ENCODE data around the gene SERP2.
"Not testable (repeated sequence)": the region's sequence is repeated elsewhere in the genome, so short reads cannot be mapped to it uniquely, and the experiment has no call there.

Gene SERP2

DNA sequence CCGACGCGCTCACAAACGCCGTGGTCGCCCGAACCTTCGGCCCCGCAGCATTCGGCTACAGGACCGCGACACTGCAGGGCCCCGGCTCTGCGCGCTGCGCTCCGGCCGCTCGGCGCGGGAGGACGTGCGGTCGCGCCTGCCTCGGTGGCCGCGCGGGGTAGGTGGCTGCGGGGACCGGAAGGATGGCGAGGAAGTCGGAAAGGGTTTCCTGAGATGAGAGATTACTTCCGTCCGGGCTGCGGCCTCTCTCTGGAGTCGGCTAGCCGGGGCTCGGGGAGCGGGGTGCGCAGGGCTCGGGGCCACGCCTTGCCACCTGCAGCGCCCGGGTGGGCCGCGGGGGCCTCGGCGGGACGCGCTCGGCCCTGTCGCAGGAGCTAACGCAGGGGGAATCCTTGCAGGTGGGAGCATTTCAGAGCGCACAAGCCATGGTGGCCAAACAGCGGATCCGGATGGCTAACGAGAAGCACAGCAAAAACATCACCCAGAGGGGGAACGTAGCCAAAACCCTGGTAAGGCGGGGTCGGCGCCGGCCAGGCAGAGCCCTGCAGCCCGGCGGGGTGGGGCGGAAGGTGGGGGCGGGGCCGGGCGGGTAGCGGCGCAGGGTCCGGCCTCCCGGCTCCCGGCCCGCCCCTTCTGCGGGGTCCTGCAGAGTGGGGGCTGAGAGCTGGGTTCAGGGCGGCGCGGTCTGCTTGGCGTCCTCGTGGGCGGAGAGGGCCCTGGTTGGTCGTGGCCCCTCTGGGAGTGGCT is at the start of gene SERP2:
SERP2 (plus strand) TSS at position 224 of the 747 bp plus-strand sequence; CDS start at position 426, 202 bp downstream.
- no peak for DNase-seq (ENCODE audit: low read depth in 2 of 2)

DNA sequence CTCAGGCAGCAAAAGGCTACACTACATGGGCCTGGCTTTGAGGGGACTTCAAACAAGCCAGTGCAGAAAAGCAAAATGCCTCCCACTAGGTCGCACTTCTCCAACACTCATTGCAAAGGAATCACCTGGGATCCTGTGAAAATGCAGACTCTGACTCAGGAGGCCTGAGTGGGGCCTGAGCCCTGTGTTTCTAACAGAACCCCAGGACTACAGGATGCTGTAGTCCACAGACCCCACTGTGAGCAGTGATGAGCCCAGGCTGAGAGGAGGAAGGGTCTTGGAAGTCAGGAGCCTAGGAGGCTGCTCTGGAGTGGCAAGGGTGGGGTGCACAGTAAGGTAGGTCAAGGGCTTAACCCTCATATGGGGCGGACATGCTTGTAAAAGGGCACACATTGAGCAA is 46.7 kb upstream of the SERP2 start:
- DNase-seq (ENCODE audit: low read depth in 2 of 2) = no peak

DNA sequence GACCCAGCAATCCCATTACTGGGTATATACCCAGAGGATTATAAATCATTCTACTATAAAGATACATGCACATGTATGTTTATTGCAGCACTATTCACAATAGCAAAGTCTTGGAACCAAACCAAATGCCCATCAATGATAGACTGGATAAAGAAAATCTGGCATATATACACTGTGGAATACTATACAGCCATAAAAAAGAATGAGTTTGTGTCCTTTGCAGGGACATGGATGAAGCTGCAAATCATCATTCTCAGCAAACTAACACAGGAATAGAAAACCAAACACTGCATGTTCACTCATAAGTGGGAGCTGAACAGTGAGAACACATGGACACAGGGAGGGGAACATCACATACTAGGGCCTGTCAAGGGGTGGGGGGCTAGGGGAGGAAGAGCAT is 44.6 kb upstream of the SERP2 start:
- not testable (repeated sequence) for DNase-seq (ENCODE audit: low read depth in 2 of 2)

DNA sequence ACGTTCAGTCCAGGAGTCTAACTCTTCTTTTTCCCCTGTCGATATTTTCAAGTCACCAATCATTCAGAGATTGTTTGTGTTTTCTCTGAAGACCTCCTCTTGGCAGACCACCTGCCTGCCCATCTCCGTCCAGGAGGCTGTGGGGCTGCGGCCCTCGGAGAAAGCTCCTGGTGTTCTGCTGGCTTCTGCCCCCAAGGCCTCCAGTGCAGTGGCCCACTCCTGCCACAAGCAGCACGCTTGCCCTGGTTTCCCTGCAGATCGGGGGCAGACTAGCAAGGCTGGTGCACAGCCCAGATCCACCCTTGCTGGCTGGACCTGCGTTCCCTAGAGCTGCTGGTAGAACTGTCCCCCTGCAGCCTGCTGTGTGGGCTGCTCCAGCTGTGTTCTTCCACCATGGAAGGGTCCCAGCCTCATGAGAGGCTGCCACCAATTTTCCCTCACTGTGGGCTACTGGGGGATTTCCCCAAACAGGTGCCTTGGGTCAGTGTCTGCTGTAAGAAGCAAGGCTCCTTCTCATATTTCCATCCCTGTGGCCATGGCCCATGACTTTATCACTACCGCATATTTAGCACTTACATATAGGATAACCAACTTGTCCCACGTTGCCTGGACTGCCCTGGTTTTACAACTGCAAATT is 43.6 kb upstream of the SERP2 start:
- no peak for DNase-seq (ENCODE audit: low read depth in 2 of 2)

DNA sequence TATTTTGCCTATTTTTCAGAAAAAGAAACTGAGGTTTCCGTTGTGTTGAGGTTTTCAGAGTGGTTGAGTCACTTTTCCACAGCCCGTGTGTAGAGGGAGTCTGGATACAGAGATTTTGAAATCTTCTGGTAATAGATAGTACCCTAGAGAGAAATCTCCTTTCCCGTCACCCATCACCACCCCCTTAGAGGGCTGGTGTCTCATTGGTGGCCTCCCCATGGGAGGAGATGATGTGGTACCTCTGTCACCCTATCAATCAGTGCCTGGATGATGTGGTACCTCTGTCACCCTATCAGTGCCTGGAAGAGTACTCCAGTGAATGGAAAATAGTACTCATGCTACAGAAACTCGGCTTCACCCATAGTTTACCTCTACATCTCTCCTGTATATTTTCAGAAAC is 42.2 kb upstream of the SERP2 start:
- no peak for DNase-seq (ENCODE audit: low read depth in 2 of 2)

DNA sequence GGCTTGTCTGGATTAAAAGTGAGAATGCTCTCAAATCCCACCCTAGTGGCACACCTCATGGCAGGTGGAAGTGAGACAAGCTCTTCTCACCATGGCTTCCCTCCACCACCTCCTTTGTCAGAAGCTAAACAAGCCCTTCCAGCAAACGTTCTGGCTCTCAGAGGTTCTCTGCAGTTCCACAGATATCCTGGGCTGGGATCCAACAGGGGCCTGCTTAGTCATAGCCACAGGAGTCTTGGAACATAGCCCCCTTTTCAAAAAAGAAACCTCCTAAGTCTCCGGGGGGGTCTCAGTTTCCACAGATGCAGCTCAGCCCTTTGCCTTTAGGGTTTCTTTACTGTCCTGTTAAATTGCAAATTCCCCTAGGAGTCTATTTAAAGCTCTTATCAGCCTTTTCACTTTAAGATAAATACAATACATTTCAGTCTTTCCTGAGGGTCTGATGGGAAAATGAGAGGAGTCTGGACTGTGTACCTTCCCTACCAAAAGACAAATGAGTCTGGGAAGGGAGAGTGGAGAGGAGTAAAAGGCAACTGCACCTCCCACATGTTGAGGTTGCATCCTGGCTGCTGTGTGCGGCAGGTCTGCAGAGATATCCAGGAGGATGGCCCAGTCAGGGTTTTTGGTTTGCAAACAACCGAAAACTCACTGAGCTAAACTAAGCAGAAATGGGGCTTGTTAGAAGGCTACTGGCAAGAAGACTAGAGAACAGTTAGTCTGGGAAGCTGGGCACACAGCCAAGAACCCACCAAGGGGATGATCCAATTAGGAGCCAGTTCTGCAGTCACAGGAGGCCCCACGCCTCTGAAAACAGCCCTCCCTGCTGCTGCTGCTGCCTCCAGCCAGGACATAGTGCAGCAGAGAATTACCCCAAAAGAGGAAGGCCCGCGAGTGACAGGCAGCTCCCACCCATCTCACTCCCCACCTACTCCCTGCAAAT is 41.4 kb upstream of the SERP2 start:
- DNase-seq (ENCODE audit: low read depth in 2 of 2) = peak; percentile 89 to 90

DNA sequence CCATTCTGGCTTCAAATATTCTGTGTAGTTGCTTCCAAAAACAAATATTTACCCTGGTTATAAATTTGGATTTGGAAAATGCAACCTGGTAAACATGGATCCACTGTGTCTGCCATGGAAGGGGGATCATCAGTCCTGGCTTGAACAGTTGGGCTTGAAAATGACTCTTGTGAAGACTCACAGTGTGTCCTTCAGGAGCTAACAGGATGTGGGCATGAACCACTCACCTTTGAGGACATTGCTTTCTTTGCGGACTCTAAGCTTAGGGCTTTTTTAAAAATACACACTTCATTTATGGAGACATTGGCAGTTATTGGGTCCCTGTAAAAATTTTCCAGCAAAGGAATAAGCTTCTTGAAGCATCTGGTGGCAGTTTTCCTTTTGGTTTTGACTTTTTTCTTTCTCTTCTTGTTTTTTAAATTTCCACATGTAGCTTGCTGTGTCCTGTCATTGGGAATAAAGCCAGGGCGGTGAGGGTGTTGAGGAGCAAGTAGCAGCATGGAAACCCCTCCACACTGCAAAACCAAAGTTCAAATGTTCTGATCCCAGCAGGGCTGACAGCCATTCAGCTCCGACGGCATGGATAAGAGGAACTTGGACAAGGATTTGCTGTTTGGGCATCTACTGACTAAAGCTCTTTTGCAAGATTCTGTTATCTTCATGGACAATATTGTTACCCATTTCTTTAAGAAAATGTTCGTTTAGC is 39.5 kb upstream of the SERP2 start:
- no peak for DNase-seq (ENCODE audit: low read depth in 2 of 2)

DNA sequence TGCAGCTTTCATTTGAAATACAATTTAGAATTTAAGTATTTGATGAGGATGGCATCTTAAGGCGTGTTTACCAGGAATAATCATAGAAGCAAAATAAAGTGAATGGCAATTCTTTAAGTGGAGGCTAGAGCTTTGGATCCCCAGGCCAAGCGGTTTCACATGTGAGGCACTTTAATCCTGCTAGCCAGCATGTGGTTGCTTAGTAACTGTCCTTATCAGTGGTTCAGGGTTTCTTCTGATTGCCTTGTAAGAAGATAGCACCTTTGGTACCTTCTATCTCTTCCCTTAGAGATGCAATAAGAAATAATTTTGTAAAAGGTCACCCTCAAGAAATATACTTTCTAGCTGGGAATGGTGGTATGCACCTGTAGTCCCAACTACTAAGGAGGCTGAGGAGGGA is 38.9 kb upstream of the SERP2 start:
- DNase-seq (ENCODE audit: low read depth in 2 of 2) = no peak

DNA sequence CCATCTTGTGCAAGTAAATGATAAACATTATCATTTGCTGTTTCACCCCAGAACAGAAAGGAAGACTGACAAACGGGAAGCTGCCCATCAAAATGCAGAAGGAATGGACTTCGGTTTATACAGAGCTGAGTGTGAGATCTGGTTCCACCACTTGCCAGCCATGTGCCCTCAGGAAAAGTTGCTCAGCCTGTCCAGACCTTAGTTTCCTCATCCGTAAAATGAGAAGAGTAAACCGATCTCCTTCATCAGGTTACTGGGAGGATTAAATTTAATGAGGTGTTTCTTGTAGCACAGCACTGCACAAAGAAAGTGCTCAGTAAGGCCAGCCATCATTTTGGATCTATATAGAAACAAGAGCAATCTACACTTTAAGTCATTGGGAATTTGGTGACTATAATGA is 36.7 kb upstream of the SERP2 start:
- DNase-seq (ENCODE audit: low read depth in 2 of 2) = no peak

DNA sequence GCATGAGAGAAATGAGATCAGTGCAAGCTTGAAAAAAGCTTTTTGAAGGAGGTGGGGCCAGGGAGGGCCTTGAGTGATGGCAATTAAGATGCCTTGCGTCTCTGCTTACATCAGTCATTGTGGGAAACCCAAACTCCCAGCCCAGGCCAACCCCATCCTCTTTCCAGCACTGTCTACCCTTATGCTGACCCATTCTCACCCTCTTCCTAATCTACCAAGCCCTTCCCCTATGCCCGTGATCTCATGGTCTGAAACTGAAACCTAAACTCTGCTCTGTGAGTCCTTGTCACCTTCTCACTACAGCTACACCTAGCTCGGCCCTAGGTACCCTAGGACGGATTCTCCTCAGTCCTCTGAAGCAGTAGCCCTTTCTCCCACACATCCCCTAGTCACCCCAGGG is 36.0 kb upstream of the SERP2 start:
- no peak for DNase-seq (ENCODE audit: low read depth in 2 of 2)

DNA sequence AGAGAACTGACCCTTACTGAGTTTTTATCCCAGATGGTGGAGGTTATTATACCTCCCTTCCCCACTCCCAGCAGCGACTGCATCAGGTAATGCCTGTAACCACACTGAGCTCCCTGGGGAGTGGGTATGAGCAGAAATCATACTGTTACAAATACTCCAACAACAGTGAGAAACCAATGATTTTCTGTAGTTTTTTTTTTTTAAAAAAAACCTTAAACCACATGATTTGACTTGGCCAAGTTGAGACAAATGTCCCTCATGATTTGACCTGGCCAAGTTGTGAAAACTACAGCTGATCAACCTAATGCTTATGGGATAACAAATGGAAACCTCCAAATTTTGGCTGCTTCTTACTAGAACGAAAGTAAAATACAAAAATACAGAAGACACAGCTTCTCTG is 33.1 kb upstream of the SERP2 start:
- DNase-seq (ENCODE audit: low read depth in 2 of 2) = no peak

DNA sequence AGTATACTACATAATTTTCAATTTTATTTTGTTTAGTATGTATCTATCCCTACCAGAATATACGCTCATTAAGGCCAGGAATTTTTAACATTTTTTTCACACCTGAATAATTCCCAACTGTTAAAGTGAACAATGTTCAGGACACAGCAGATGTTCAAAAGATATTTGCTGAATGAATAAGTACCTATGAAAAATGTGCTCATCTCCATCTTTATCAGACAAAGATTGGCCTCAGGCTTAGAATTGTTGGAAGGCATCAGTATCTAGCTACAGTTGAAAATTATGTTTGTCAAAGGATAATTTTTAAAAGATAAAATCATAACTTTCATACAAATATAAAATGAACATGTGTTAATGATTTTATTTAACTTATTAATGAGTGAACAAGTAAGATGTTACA is 30.9 kb upstream of the SERP2 start:
- no peak for DNase-seq (ENCODE audit: low read depth in 2 of 2)

DNA sequence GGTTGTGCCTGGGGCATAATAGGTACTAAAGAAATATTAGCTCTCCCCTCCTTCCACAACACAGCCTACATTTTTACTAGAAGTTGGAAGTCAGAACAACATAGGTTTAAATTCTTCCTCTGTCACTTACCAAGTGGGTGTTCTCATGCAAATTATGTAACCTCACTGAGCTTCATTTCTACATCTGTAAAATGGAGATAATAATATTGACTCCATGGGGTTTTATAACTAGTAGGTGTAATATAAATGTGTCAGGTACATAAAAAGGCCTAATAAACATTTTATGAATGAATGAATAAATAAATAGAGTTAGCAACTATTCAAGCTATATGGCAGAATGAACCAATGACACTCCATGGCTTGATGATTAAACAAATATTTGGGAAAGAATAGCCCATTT is 27.1 kb upstream of the SERP2 start:
- DNase-seq (ENCODE audit: low read depth in 2 of 2) = no peak

DNA sequence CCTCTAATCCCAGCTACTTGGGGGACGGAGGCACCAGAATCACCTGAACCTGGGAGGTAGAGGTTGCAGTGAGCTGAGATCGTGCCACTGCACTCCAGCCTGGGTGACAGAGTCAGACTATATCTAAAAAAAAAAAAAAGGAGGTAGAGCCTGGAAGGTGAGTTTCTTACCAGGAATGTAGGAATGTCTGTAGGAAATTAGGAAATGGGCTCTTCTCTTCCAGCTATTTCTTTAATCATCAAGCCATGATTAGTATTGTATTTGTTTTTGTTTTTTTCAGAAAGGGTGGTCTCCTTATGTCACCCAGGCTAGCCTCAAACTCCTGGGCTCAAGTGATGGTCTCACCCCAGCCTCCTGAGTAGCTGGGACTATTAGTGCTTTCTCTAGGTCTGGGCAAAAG is 26.3 kb upstream of the SERP2 start:
- no peak for DNase-seq (ENCODE audit: low read depth in 2 of 2)

DNA sequence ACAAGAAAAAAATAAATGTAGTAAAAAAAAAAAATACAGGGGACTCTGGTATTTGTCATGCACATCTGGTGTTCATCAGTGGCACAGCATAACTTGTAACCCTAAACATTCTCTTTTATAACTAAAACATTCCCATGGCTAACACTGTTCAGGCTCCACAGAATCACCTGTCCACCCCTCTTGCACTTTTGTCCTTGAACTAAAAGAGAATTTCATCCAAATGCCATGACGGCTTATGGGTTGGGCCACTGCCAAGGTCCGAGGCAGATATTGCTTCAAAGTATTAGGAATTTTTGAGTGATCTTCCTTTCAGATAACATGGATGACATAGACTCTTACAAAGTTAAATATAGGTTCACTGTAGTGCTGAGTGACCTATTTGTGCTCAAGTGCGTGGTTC is 25.7 kb upstream of the SERP2 start:
- no peak for DNase-seq (ENCODE audit: low read depth in 2 of 2)

DNA sequence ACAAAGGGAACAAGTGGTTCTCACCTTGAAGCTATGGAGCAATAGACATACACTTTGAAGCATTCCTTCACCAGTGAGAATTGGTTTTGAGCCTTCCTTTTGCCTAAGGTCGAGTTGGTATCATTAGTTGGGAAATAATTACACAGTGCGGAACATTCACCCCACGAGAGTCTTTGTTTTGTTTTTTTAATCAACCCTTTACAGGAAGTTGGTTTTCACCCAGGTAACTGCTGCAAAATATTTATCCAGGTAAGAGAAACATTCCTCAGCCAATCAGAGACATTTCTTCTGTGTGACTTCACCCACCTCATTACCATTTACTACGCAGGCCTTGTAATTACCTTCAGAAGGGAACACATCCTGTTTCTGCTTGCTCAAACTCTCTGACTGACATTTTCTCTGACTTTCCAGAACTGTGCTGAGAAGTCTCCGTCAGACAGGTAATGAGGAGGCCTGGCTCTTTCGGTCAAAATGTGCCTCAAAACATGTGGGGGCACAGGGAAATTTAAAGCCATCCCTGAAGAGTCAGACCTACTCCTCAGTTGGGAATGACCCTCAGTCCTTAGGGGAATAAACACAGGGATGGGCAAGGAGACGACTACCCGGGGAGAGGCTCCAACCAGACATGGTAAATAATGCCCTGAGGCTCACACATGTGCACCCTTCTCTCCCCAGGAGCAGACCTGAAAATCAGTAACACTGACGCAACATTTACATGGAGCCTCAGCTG is 22.7 kb upstream of the SERP2 start:
- DNase-seq (ENCODE audit: low read depth in 2 of 2) = no peak

DNA sequence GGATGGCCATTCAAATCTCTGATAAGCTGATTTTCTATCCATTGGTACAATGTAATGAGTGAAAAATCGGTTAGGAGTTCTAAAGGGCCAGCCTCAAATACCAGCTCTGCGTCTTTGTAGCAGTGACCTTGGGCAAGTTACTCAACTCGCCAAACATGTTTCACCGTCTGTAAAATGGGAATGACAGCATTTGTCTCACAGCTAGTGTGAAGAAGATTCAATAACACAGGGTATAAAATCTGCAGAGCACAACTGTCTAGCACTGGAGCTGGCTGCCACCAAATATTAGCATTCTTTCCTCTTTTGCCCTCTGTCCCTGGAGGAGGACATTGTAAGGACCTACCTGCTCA is 22.1 kb upstream of the SERP2 start:
- DNase-seq (ENCODE audit: low read depth in 2 of 2) = no peak

DNA sequence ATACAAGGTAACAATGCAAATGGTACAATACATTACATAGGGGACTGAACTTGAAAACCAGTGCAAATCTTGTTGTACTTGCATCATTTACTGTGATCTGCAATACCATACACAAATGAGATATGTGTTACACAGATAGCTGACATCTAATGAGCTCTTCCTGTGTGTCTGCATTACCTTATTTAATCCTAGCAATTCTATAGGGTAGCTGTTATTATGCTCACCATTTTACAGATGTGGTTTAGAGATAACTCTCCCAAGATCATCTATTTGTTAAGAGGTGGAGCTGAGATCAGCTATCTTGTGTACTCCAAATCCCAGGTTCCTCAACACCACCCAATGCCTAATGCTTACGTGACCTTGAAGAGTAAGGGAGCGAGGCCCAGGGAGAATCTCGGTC is 21.4 kb upstream of the SERP2 start:
- no peak for DNase-seq (ENCODE audit: low read depth in 2 of 2)

DNA sequence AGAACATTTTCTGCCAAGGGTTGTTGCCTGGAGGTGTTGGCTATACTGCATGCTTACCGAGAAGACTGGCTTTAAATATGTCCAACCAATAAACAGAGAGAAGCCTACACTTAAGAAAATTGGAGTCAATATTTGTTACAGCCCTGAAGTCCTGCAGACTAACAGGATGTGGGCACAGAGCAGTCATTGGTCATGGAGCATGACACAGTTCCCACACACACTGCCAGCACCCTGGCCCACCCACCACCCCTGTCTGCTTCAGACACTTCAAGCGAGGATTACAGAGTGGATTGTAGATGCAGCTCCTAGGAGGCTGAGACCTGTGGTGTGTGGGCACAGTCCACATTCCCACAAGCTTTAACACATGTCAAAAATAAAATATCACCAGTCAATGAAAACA is 21.0 kb upstream of the SERP2 start:
- no peak for DNase-seq (ENCODE audit: low read depth in 2 of 2)

DNA sequence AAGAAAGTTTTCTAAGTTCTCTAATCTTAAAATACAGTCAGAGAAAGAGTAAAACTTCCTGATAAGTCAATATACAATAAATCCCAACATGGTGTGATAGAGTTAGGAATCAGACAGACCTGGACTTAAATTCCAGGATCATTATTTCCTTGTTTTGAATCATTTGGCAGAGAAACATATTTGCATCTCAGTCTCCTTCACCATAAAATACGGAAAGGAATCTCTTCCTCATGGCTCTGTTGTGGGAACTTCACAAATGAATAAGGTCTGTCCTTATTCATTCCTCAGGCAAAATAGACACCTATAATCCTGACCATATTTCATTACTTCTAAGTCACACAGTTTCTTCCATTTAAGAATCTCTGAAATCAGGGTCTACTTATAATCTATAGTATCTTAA is 19.3 kb upstream of the SERP2 start:
- DNase-seq (ENCODE audit: low read depth in 2 of 2) = no peak

DNA sequence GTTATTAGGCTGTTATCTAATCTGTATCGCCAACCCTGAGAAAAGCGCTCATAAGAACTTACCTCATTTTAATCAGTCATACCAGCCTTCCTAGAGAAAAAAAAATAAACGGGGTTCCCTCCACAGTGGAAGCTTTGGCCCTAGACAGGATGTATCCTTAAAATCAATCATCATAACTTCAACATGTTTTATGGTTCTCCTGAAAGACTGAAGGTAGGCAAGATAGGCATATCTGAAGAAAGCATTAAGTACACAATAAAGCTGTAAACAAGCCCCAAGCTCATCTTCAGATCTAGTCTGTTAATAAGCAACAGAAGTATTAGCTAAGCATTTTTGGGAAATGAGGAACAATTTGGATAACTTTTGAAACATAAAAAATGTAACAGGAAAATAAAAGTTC is 18.7 kb upstream of the SERP2 start:
- no peak for DNase-seq (ENCODE audit: low read depth in 2 of 2)
